PFSK-1 (cell line): ENCODE results near the gene LBR.

ENCODE experiments used
- FOXP2 ChIP-seq: optimal IDR thresholded peaks from 2 replicates; pipeline ENCODE3; 2011; ENCODE audit warnings: borderline replicate concordance, control low read depth, inconsistent platforms; ENCODE audit not compliant: insufficient read depth; ENCODE audit errors: extremely low read length, extremely low read depth
- POLR2AphosphoS5 ChIP-seq: IDR thresholded peaks from 2 replicates; pipeline ENCODE4 v1.6.1; 2012; ENCODE audit warnings: low read depth, mild to moderate bottlenecking, control low read depth, low read length, moderate library complexity
- REST ChIP-seq, 2 experiments: IDR thresholded peaks; 2 replicates each; pipeline versions ENCODE4 v1.6.1 to v1.8.0; 2011 to 2012; ENCODE audit warnings: low read depth in 2 of 2, low read length in 2 of 2, control low read depth in 1 of 2, inconsistent platforms in 1 of 2, mild to moderate bottlenecking in 1 of 2, moderate library complexity in 1 of 2; ENCODE audit not compliant: insufficient read depth in 1 of 2
- SIN3A ChIP-seq: IDR thresholded peaks from 2 replicates; pipeline ENCODE4 v1.6.1; 2012; ENCODE audit warnings: mild to moderate bottlenecking, low read length, moderate library complexity, borderline replicate concordance; ENCODE audit not compliant: insufficient read depth
- TAF1 ChIP-seq: IDR thresholded peaks from 2 replicates; pipeline ENCODE4 v1.6.1; 2012; ENCODE audit warnings: low read length, control low read depth, borderline replicate concordance; ENCODE audit not compliant: insufficient read depth

The LBR gene

GRCh38 chr1:225423518-225423855 is 4.4 kb downstream of the LBR start:
- TF ChIP-seq POLR2AphosphoS5: no peak
- TF ChIP-seq TAF1: no peak

- no peak for TF ChIP-seq REST (IDR thresholded peaks at IDR 0.05; ENCODE audit: insufficient read depth in 1 of 2, low read depth in 2 of 2, low read length in 2 of 2)
- TF ChIP-seq FOXP2: no peak
- TF ChIP-seq POLR2AphosphoS5: no peak
- no peak for TF ChIP-seq TAF1
- no peak for TF ChIP-seq SIN3A
These were observed 4.9 kb downstream of the LBR start for GRCh38 chr1:225422795-225423517.

- TF ChIP-seq SIN3A (no peak), POLR2AphosphoS5 (no peak), TAF1 (no peak), FOXP2 (no peak), REST (IDR thresholded peaks at IDR 0.05; ENCODE audit: insufficient read depth in 1 of 2, low read depth in 2 of 2, low read length in 2 of 2) (no peak)
These were observed 5.7 kb downstream of the LBR start for GRCh38 chr1:225422031-225422605.

- TF ChIP-seq FOXP2 (no peak), TAF1 (no peak), POLR2AphosphoS5 (no peak), SIN3A (no peak)
These were observed 9.2 kb downstream of the LBR start for GRCh38 chr1:225418598-225418997.

- TF ChIP-seq FOXP2 (no peak), REST (IDR thresholded peaks at IDR 0.05; ENCODE audit: insufficient read depth in 1 of 2, low read depth in 2 of 2, low read length in 2 of 2) (no peak), TAF1 (no peak), SIN3A (no peak), POLR2AphosphoS5 (no peak)
These were observed 9.8 kb downstream of the LBR start for GRCh38 chr1:225418059-225418458.

GRCh38 chr1:225415967-225416745 is 11.7 kb downstream of the LBR start:
- TF ChIP-seq POLR2AphosphoS5 (no peak), REST (IDR thresholded peaks at IDR 0.05; ENCODE audit: insufficient read depth in 1 of 2, low read depth in 2 of 2, low read length in 2 of 2) (no peak), TAF1 (no peak), SIN3A (no peak), FOXP2 (no peak)
